Measurements from ENCODE around the gene ARHGEF17.

Gene ARHGEF17

DNA sequence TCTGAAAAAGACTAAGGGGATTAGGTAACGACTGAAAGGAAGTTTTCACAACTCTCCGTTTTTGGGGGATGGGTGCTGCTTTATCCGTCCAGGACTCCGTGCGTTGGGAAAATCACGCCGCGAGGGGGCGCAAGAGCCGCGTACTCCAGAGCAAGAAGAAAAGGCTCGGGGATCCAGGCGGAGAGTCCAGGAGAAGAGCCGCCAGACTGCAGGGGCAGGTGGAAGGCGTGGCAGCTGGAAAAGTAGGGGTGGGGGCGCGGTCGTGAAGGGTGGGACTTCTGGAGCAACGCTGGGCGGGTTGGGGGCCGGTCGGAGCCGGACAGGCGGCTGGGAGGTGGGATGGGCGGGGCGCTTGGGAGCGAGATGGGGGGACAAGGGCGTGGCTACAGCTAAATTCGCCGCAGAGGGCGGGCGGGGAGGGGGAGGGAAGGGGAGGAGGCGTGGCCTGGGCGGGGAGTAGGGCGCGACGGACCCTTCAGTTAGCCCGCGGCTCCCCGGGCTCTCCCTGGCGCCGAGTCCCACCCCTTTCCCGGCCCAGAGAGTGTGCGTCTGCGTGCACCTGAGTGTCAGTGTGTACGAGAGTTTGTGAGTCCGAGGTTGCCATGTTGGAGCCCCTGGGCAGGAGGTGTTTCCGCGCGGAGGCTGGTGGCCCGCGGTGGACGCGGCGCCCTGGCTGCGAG is 613 bp upstream of the ARHGEF17 start:
- peak; percentile 66 for TF ChIP-seq FOXP2 (optimal IDR thresholded peaks at IDR 0.05; ENCODE audit: borderline replicate concordance, extremely low read depth, extremely low read length, insufficient read depth)
- no peak for TF ChIP-seq REST (IDR thresholded peaks at IDR 0.05; ENCODE audit: insufficient read depth in 1 of 2, low read depth in 2 of 2, low read length in 2 of 2)
- peak; percentile 65 for TF ChIP-seq POLR2AphosphoS5 (IDR thresholded peaks at IDR 0.05; ENCODE audit: low read depth, low read length)
- TF ChIP-seq TAF1 (IDR thresholded peaks at IDR 0.05; ENCODE audit: borderline replicate concordance, insufficient read depth, low read length): no peak; the same call in 1 of the 2 replicates
- 0 out of 2 replicates have a peak, but pooled peaks have one; percentile 68 for TF ChIP-seq SIN3A (IDR thresholded peaks at IDR 0.05; ENCODE audit: borderline replicate concordance, insufficient read depth, low read length)

GRCh38 chr11:73308961-73309919 is 1.2 kb downstream of the ARHGEF17 start:
- TF ChIP-seq POLR2AphosphoS5 (IDR thresholded peaks at IDR 0.05; ENCODE audit: low read depth, low read length): no peak
- TF ChIP-seq FOXP2 (optimal IDR thresholded peaks at IDR 0.05; ENCODE audit: borderline replicate concordance, extremely low read depth, extremely low read length, insufficient read depth): no peak
- no peak for TF ChIP-seq REST (IDR thresholded peaks at IDR 0.05; ENCODE audit: insufficient read depth in 1 of 2, low read depth in 2 of 2, low read length in 2 of 2)
- TF ChIP-seq TAF1 (IDR thresholded peaks at IDR 0.05; ENCODE audit: borderline replicate concordance, insufficient read depth, low read length): no peak
- TF ChIP-seq SIN3A (IDR thresholded peaks at IDR 0.05; ENCODE audit: borderline replicate concordance, insufficient read depth, low read length): no peak

DNA sequence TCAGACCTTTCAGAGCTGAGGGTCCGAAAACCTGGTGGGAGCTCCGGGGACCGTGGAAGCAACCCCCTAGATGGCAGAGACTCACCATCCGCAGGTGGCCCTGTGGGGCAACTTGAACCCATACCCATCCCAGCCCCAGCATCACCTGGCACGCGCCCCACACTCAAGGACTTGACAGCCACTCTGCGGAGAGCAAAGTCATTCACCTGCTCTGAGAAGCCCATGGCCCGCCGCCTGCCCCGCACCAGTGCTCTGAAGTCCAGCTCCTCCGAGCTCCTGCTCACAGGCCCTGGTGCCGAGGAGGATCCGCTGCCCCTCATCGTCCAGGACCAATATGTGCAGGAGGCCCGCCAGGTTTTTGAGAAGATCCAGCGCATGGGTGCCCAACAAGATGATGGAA is 2.0 kb downstream of the ARHGEF17 start:
- TF ChIP-seq FOXP2 (optimal IDR thresholded peaks at IDR 0.05; ENCODE audit: borderline replicate concordance, extremely low read depth, extremely low read length, insufficient read depth): no peak
- no peak for TF ChIP-seq REST (IDR thresholded peaks at IDR 0.05; ENCODE audit: insufficient read depth in 1 of 2, low read depth in 2 of 2, low read length in 2 of 2)
- TF ChIP-seq SIN3A (IDR thresholded peaks at IDR 0.05; ENCODE audit: borderline replicate concordance, insufficient read depth, low read length): no peak
- TF ChIP-seq TAF1 (IDR thresholded peaks at IDR 0.05; ENCODE audit: borderline replicate concordance, insufficient read depth, low read length): no peak
- TF ChIP-seq POLR2AphosphoS5 (IDR thresholded peaks at IDR 0.05; ENCODE audit: low read depth, low read length): no peak

- TF ChIP-seq FOXP2 (optimal IDR thresholded peaks at IDR 0.05; ENCODE audit: borderline replicate concordance, extremely low read depth, extremely low read length, insufficient read depth) (no peak), POLR2AphosphoS5 (IDR thresholded peaks at IDR 0.05; ENCODE audit: low read depth, low read length) (no peak), TAF1 (IDR thresholded peaks at IDR 0.05; ENCODE audit: borderline replicate concordance, insufficient read depth, low read length) (no peak), REST (IDR thresholded peaks at IDR 0.05; ENCODE audit: insufficient read depth in 1 of 2, low read depth in 2 of 2, low read length in 2 of 2) (no peak), SIN3A (IDR thresholded peaks at IDR 0.05; ENCODE audit: borderline replicate concordance, insufficient read depth, low read length) (no peak)
Observed at GRCh38 chr11:73310661-73311393, 2.8 kb downstream of the ARHGEF17 start.
